Measurements from ENCODE around the gene CNTLN. TPM values are rescaled to one million over a fixed set of nuclear protein-coding genes. Genes with fewer than 3 reads are reported as not detected.

CNTLN gene
- total RNA-seq, 4 donors from 2014 or later: 3.0 to 7.6 (median 3.7) TPM

DNA sequence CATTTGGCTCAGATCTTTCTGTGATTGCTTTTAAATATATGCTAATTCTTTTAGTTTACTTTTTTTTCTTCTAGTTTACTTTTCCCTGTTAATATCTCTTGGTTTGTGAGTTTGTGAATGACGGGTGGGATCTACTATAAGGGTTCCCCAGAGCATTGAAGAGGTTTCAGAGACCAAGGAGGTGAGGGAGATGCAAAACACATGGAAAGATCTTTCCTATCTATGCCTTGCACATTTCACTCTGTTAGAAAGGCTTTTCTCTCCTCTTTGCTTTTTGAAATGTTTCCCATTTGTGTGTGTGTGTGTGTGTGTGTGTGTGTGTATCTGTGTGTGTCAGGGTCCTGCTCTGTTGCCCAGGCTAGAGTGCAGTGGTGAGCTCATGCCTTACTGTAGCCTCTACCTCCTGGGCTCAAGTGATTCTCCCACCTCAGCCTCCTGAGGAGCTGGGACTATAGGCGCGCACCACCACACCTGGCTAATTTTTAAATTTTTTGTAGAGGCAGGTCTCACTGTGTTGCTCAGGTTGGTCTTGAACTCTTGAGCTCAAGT lies 50.7 kb downstream of the CNTLN start:
- TF ChIP-seq EP300 (IDR thresholded peaks at IDR 0.05) (no peak), POLR2AphosphoS5 (IDR thresholded peaks at IDR 0.05) (no peak), POLR2A (IDR thresholded peaks at IDR 0.05) (no peak), CTCF (IDR thresholded peaks at IDR 0.05) (no peak)
- Histone ChIP-seq H3K4me1 (no peaks in the 10 kb centered on the region), H3K9me3 (no peaks in the 10 kb centered on the region), H3K27ac (no peak overlapping the region), H3K27me3 (no peaks in the 10 kb centered on the region), H3K4me3 (no peak overlapping the region), H3K36me3 (no peaks in the 10 kb centered on the region)
- no peak for DNase-seq (ENCODE audit: low spot score in 2 of 2)
- WGBS: 92% methylated on average over 3 of the region's 3 CpGs

GRCh38 chr9:17191082-17191481 lies 56.2 kb downstream of the CNTLN start:
- no peak for TF ChIP-seq POLR2A (IDR thresholded peaks at IDR 0.05)
- TF ChIP-seq POLR2AphosphoS5 (IDR thresholded peaks at IDR 0.05): no peak
- no peak for TF ChIP-seq CTCF (IDR thresholded peaks at IDR 0.05)
- TF ChIP-seq EP300 (IDR thresholded peaks at IDR 0.05): no peak
- H3K4me1 ChIP-seq: no peaks in the 10 kb centered on the region
- no peak overlapping the region for H3K4me3 ChIP-seq
- H3K9me3 ChIP-seq: no peaks in the 10 kb centered on the region
- no peaks in the 10 kb centered on the region for H3K36me3 ChIP-seq
- no peak for DNase-seq (ENCODE audit: low spot score in 2 of 2)
- H3K27me3 ChIP-seq: no peaks in the 10 kb centered on the region
- no peak overlapping the region for H3K27ac ChIP-seq

GRCh38 chr9:17204611-17205152 lies 69.8 kb downstream of the CNTLN start:
- no peak overlapping the region for H3K4me3 ChIP-seq
- no peak overlapping the region for H3K27ac ChIP-seq
- H3K9me3 ChIP-seq: no peaks in the 10 kb centered on the region
- H3K4me1 ChIP-seq: no peaks in the 10 kb centered on the region
- 57% methylated on average over 8 of the region's 8 CpGs for WGBS
- TF ChIP-seq POLR2A (IDR thresholded peaks at IDR 0.05) (no peak), POLR2AphosphoS5 (IDR thresholded peaks at IDR 0.05) (no peak), EP300 (IDR thresholded peaks at IDR 0.05) (no peak), CTCF (IDR thresholded peaks at IDR 0.05) (no peak)
- no peak for DNase-seq (ENCODE audit: low spot score in 2 of 2)
- no peaks in the 10 kb centered on the region for H3K36me3 ChIP-seq
- no peaks in the 10 kb centered on the region for H3K27me3 ChIP-seq

DNA sequence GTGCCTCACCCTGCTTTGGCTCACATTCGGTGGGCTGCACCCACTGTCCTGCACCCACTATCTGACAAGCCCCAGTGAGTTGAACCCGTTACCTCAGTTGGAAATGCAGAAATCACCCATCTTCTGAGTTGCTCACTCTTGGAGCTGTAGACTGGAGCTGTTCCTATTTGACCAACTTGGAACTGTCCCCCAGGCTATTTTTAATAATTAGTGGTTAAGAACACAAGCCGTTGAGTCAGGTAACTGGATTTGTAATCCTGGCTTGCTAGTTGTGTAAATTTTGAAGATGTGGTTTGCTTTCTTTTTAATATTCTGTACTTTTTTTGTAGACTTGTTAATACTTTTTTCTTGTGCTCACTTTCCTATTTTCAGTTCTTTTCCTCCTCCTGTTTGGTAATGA lies 81.2 kb downstream of the CNTLN start:
- H3K9me3 ChIP-seq: no peaks in the 10 kb centered on the region
- H3K36me3 ChIP-seq: no peaks in the 10 kb centered on the region
- 69% methylated on average over 3 of the region's 3 CpGs for WGBS
- TF ChIP-seq EP300 (IDR thresholded peaks at IDR 0.05): no peak
- TF ChIP-seq POLR2A (IDR thresholded peaks at IDR 0.05): no peak
- TF ChIP-seq CTCF (IDR thresholded peaks at IDR 0.05): no peak
- no peak for TF ChIP-seq POLR2AphosphoS5 (IDR thresholded peaks at IDR 0.05)
- no peak overlapping the region for H3K4me3 ChIP-seq
- no peak for DNase-seq (ENCODE audit: low spot score in 2 of 2)
- no peaks in the 10 kb centered on the region for H3K27me3 ChIP-seq
- H3K27ac ChIP-seq: no peak overlapping the region
- no peaks in the 10 kb centered on the region for H3K4me1 ChIP-seq

GRCh38 chr9:17216646-17217045 lies 81.8 kb downstream of the CNTLN start:
- H3K9me3 ChIP-seq: no peaks in the 10 kb centered on the region
- TF ChIP-seq EP300 (IDR thresholded peaks at IDR 0.05) (no peak), POLR2A (IDR thresholded peaks at IDR 0.05) (no peak), CTCF (IDR thresholded peaks at IDR 0.05) (no peak), POLR2AphosphoS5 (IDR thresholded peaks at IDR 0.05) (no peak)
- 79% methylated on average over 2 of the region's 2 CpGs for WGBS
- no peaks in the 10 kb centered on the region for H3K36me3 ChIP-seq
- DNase-seq (ENCODE audit: low spot score in 2 of 2): no peak
- no peaks in the 10 kb centered on the region for H3K4me1 ChIP-seq
- H3K27me3 ChIP-seq: no peaks in the 10 kb centered on the region
- no peak overlapping the region for H3K27ac ChIP-seq
- H3K4me3 ChIP-seq: no peak overlapping the region

Measured in suprapubic skin (tissue), 4 donors.